ENCODE measurements around the gene DUXA. TPM values are rescaled to one million over a fixed set of nuclear protein-coding genes. Genes with fewer than 3 reads are reported as not detected.
"Not testable (repeated sequence)": the region's sequence is repeated elsewhere in the genome, so short reads cannot be mapped to it uniquely, and the experiment has no call there.

The DUXA gene
- total RNA-seq, 1 donor from 2014 or later: not detected

DNA sequence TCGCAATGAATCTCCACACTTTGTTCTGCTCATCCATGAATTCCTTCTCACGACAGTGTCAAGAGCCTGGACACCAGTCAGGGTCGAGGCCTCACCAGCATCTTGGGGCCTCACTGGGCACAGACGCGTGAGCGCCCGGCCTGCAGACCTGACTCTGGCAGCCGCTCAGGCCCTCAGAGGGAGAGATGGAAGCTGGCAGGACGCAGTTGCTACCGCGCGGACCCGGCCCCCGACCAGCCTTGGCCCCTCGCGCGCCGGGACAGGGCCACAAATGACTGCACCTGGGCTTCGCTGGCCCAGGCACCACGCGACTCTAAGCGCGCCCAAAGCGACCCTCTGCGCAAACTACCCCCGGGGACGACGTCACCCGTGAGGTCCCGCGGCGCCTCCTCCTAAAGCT lies 48.4 kb downstream of the DUXA start:
- Histone ChIP-seq H3K27ac (no peak overlapping the region), H3K27me3 (ENCODE audit: low read depth) (peaks cover 6% of the 10 kb centered on the region), H3K4me1 (no peaks in the 10 kb centered on the region), H3K4me3 (no peak overlapping the region), H3K36me3 (no peaks in the 10 kb centered on the region), H3K9me3 (peaks cover 33% of the 10 kb centered on the region)
- ATAC-seq (no peak), DNase-seq (no peak)
- TF ChIP-seq, protein P1, sequence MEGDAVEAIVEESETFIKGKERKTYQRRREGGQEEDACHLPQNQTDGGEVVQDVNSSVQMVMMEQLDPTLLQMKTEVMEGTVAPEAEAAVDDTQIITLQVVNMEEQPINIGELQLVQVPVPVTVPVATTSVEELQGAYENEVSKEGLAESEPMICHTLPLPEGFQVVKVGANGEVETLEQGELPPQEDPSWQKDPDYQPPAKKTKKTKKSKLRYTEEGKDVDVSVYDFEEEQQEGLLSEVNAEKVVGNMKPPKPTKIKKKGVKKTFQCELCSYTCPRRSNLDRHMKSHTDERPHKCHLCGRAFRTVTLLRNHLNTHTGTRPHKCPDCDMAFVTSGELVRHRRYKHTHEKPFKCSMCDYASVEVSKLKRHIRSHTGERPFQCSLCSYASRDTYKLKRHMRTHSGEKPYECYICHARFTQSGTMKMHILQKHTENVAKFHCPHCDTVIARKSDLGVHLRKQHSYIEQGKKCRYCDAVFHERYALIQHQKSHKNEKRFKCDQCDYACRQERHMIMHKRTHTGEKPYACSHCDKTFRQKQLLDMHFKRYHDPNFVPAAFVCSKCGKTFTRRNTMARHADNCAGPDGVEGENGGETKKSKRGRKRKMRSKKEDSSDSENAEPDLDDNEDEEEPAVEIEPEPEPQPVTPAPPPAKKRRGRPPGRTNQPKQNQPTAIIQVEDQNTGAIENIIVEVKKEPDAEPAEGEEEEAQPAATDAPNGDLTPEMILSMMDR (IDR thresholded peaks at IDR 0.05): no peak
- intact Hi-C loops (cut with DNase I): no loop called here

DNA sequence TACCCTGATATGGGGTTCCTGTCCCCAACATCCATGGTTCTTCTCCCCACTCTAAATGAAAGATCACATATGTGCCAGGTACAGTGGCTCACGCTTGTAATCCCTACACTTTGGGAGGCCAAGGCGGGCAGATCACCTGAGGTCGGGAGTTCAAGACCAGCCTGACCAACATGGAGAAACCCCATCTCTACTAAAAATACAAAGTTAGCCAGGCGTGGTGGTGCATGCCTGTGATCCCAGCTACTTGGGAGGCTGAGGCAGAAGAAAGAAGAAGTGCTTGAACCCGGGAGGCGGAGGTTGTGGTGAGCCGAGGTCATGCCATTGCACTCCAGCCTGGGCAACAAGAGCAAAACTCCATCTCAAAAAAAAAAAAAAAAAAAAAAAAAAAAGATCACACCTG lies 53.8 kb downstream of the DUXA start:
- intact Hi-C loops (cut with DNase I): not testable (repeated sequence)

GRCh38 chr19:57111329-57111644 lies 56.0 kb downstream of the DUXA start:
- Histone ChIP-seq H3K36me3 (no peaks in the 10 kb centered on the region), H3K4me3 (no peak overlapping the region), H3K27ac (no peak overlapping the region), H3K9me3 (peaks cover 55% of the 10 kb centered on the region), H3K4me1 (no peaks in the 10 kb centered on the region), H3K27me3 (ENCODE audit: low read depth) (peaks cover 14% of the 10 kb centered on the region)
- DNase-seq (no peak), ATAC-seq (no peak)
- TF ChIP-seq, protein P1 (IDR thresholded peaks at IDR 0.05): no peak
- intact Hi-C loops (cut with DNase I): no loop called here

More for the DNA sequence above, 53.8 kb downstream of the DUXA start:
- H3K9me3 ChIP-seq: peaks cover 59% of the 10 kb centered on the region
- H3K4me1 ChIP-seq; DNase-seq; H3K4me3 ChIP-seq; H3K27me3 ChIP-seq (ENCODE audit: low read depth); H3K27ac ChIP-seq; ATAC-seq; H3K36me3 ChIP-seq: not testable (repeated sequence)

DNA sequence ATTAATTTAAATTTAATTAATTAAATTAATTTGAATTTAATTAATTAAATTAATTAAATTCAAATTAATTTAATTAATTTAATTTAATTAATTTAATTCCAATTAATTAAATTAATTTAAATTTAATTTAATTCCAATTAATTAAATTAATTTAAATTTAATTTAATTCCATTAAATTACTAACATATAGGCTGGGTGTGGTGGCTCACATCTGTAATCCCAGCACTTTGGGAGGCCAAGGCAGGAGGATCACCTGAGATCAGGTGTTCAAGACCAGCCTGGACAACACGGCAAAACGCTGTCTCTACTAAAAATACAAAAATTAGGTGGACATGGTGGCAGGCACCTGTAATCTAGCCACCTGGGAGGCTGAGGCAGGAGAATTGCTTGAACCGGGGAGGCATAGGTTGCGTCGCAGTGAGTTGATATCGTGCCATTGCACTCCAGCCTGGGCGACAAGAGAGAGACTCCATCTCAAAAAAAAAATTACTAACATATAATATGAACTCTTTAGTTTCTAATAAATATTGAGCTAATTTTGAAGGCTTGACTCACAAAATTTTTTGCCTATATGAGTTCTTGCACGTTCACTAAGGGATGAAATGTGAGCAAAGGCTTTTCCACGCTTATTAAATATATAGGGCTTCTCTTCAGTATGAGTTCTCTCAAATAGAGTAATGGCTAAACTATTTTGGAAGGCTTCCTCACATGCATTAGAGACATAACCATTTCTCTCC lies 56.5 kb downstream of the DUXA start:
- Histone ChIP-seq H3K4me1 (no peaks in the 10 kb centered on the region), H3K27me3 (ENCODE audit: low read depth) (peaks cover 19% of the 10 kb centered on the region), H3K36me3 (no peaks in the 10 kb centered on the region), H3K27ac (no peak overlapping the region), H3K4me3 (no peak overlapping the region), H3K9me3 (peaks cover 54% of the 10 kb centered on the region)
- intact Hi-C loops (cut with DNase I): no loop called here
- no peak for DNase-seq
- ATAC-seq: no peak
- TF ChIP-seq, protein P1 (IDR thresholded peaks at IDR 0.05): no peak

DNA sequence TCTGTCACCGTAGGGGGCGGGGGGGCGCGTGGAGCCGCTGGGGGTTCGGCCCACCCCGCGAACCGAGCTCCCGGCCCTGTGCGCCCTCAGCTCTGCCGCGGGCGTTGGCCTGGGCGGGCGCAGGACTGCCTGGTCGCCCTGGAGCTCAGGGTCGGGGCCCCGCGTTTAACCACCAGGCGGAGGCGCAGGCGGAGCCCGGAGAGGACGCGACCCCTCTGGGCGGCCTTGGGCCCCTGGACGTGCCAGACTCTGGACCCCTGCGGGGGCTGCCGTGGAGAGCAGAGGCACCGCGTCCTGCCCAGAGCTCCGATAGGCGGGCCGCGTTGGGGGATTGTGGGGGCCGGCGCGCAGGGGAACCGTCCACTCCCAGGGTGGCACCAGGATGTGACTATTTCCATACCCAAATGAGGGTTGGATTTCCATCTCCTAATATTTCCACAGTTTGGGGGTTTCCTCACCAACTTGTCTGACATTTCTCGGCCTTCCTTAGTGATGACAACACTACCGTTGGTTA lies 60.5 kb downstream of the DUXA start:
- Histone ChIP-seq H3K4me3 (peak overlapping the region; percentile 6), H3K27me3 (ENCODE audit: low read depth) (peaks cover 21% of the 10 kb centered on the region), H3K4me1 (no peaks in the 10 kb centered on the region), H3K9me3 (peaks cover 19% of the 10 kb centered on the region), H3K36me3 (no peaks in the 10 kb centered on the region), H3K27ac (no peak overlapping the region)
- no peak for DNase-seq
- TF ChIP-seq, protein P1 (IDR thresholded peaks at IDR 0.05): no peak
- intact Hi-C loops (cut with DNase I): no loop called here
- peak in 1 of 2 donors; percentile 15 for ATAC-seq

DNA sequence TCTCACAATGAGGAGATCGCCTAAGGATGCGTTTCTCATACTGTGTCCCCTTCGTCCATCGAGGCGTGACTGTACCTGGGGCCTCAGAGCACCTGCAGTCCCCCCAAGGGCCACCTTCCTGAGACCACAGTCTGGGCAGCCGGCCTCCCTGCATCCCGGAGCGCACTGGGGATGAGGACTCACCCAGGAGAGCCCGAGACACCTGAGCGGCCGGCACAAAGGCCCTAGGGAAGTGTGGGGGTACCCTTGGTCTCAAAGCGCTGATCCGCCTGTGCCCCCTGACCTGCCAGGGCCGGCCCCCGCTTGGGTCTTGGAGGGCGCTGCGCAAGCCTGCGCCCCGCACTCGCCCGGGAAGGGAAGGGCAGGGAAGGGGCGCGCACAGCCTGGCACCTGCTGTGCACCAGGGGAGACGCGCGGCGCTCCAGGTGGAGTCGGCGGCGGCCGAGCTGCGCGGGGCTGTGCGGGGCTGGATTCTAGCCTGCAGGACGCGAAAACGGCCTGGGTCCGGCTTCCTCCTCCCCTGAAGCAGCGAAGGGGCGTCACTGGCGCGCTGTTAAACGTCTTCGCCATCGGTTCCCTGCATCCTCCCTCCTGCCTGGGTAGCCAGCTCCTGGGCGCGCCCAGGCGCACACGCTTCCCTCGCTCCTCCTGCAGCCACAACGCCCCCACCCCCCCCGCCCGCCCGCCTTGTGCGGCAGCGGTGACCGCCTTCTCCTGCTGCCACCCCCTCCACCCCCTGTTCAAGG lies 61.1 kb downstream of the DUXA start:
- ATAC-seq (no peak), DNase-seq (no peak)
- intact Hi-C loops (cut with DNase I): no loop called here
- Histone ChIP-seq H3K36me3 (no peaks in the 10 kb centered on the region), H3K9me3 (peaks cover 13% of the 10 kb centered on the region), H3K4me3 (peak overlapping the region; percentile 6), H3K27ac (no peak overlapping the region), H3K4me1 (no peaks in the 10 kb centered on the region), H3K27me3 (ENCODE audit: low read depth) (peaks cover 21% of the 10 kb centered on the region)
- TF ChIP-seq, protein P1 (IDR thresholded peaks at IDR 0.05): no peak

All from lower lobe of right lung (tissue), 2 donors.